ENCODE data around the gene DTNBP1. TPM values are rescaled to one million over a fixed set of nuclear protein-coding genes. Genes with fewer than 3 reads are reported as not detected.

The DTNBP1 gene
- total RNA-seq, 1 donor from 2014 or later, result 20.1 TPM

- DNase-seq (ENCODE audit: extremely low spot score, unreplicated experiment), result peak; percentile 87
- Mint-ChIP-seq H3K36me3 (ENCODE audit: unreplicated experiment) (peaks cover 29% of the 10 kb centered on the region), H3K4me3 (ENCODE audit: unreplicated experiment) (no peak overlapping the region), H3K27me3 (ENCODE audit: unreplicated experiment) (no peaks in the 10 kb centered on the region), H3K4me1 (ENCODE audit: unreplicated experiment) (peaks cover 56% of the 10 kb centered on the region), H3K27ac (ENCODE audit: unreplicated experiment) (peak overlapping the region; percentile 46), H3K9me3 (ENCODE audit: unreplicated experiment) (no peaks in the 10 kb centered on the region)
- TF ChIP-seq CTCF (IDR thresholded peaks at IDR 0.05), result no peak
Observed at GRCh38 chr6:15501826-15502445, 160.9 kb downstream of the DTNBP1 start.

GRCh38 chr6:15500901-15501825, 161.7 kb downstream of the DTNBP1 start:
- Mint-ChIP-seq H3K4me3 (ENCODE audit: unreplicated experiment) (no peak overlapping the region), H3K9me3 (ENCODE audit: unreplicated experiment) (no peaks in the 10 kb centered on the region), H3K27ac (ENCODE audit: unreplicated experiment) (no peak overlapping the region), H3K36me3 (ENCODE audit: unreplicated experiment) (peaks cover 29% of the 10 kb centered on the region), H3K27me3 (ENCODE audit: unreplicated experiment) (no peaks in the 10 kb centered on the region), H3K4me1 (ENCODE audit: unreplicated experiment) (peaks cover 51% of the 10 kb centered on the region)
- TF ChIP-seq CTCF (IDR thresholded peaks at IDR 0.05), result no peak
- DNase-seq (ENCODE audit: extremely low spot score, unreplicated experiment), result peak; percentile 77

- Mint-ChIP-seq H3K4me3 (ENCODE audit: unreplicated experiment) (no peak overlapping the region), H3K27me3 (ENCODE audit: unreplicated experiment) (no peaks in the 10 kb centered on the region), H3K9me3 (ENCODE audit: unreplicated experiment) (no peaks in the 10 kb centered on the region), H3K36me3 (ENCODE audit: unreplicated experiment) (peaks cover 33% of the 10 kb centered on the region), H3K27ac (ENCODE audit: unreplicated experiment) (no peak overlapping the region), H3K4me1 (ENCODE audit: unreplicated experiment) (peaks cover 51% of the 10 kb centered on the region)
- DNase-seq (ENCODE audit: extremely low spot score, unreplicated experiment), result peak; percentile 67
- no peak for TF ChIP-seq CTCF (IDR thresholded peaks at IDR 0.05)
Observed at GRCh38 chr6:15500078-15500740, 162.6 kb downstream of the DTNBP1 start.

GRCh38 chr6:15499591-15499990, 163.2 kb downstream of the DTNBP1 start:
- peaks cover 49% of the 10 kb centered on the region for H3K4me1 Mint-ChIP-seq (ENCODE audit: unreplicated experiment)

More at GRCh38 chr6:15499591-15499990, 163.2 kb downstream of the DTNBP1 start:
- Mint-ChIP-seq H3K27ac (ENCODE audit: unreplicated experiment) (no peak overlapping the region), H3K27me3 (ENCODE audit: unreplicated experiment) (no peaks in the 10 kb centered on the region), H3K9me3 (ENCODE audit: unreplicated experiment) (no peaks in the 10 kb centered on the region), H3K4me3 (ENCODE audit: unreplicated experiment) (no peak overlapping the region), H3K36me3 (ENCODE audit: unreplicated experiment) (peaks cover 33% of the 10 kb centered on the region)
- peak; percentile 59 for DNase-seq (ENCODE audit: extremely low spot score, unreplicated experiment)
- no peak for TF ChIP-seq CTCF (IDR thresholded peaks at IDR 0.05)
